ENCODE measurements around the gene INS.

DNA sequence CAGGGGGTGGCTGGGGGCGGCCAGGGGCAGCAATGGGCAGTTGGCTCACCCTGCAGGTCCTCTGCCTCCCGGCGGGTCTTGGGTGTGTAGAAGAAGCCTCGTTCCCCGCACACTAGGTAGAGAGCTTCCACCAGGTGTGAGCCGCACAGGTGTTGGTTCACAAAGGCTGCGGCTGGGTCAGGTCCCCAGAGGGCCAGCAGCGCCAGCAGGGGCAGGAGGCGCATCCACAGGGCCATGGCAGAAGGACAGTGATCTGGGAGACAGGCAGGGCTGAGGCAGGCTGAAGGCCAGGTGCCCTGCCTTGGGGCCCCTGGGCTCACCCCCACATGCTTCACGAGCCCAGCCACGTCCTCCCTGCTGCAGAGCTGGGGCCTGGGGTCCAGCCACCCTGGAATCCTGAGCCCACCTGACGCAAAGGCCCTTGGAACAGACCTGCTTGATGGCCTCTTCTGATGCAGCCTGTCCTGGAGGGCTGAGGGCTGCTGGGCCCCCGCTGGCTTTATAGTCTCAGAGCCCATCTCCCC lies at the start of gene INS:
- TF ChIP-seq, protein P1, sequence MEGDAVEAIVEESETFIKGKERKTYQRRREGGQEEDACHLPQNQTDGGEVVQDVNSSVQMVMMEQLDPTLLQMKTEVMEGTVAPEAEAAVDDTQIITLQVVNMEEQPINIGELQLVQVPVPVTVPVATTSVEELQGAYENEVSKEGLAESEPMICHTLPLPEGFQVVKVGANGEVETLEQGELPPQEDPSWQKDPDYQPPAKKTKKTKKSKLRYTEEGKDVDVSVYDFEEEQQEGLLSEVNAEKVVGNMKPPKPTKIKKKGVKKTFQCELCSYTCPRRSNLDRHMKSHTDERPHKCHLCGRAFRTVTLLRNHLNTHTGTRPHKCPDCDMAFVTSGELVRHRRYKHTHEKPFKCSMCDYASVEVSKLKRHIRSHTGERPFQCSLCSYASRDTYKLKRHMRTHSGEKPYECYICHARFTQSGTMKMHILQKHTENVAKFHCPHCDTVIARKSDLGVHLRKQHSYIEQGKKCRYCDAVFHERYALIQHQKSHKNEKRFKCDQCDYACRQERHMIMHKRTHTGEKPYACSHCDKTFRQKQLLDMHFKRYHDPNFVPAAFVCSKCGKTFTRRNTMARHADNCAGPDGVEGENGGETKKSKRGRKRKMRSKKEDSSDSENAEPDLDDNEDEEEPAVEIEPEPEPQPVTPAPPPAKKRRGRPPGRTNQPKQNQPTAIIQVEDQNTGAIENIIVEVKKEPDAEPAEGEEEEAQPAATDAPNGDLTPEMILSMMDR (IDR thresholded peaks at IDR 0.05; ENCODE audit: borderline replicate concordance, extremely low read depth, low read length, poor library complexity, severe bottlenecking) = no peak
- no peak for TF ChIP-seq EZH2 (IDR thresholded peaks at IDR 0.05; ENCODE audit: borderline replicate concordance, low read depth, low read length, severe bottlenecking)

Data from DND-41 (cell line).